Stimulated activated CD4-positive, alpha-beta T cell treated with anti-CD3 and anti-CD28 coated beads, Interleukin-2, amount 100 ng/mL, for 4 hours (primary cell): ENCODE measurements around the gene CADM3.

ENCODE experiments used
- DNase-seq: peaks from one replicate; pipeline ENCODE4 v3.0.0-alpha.2; 2020; ENCODE audit warnings: low read depth

The CADM3 gene, protein sequence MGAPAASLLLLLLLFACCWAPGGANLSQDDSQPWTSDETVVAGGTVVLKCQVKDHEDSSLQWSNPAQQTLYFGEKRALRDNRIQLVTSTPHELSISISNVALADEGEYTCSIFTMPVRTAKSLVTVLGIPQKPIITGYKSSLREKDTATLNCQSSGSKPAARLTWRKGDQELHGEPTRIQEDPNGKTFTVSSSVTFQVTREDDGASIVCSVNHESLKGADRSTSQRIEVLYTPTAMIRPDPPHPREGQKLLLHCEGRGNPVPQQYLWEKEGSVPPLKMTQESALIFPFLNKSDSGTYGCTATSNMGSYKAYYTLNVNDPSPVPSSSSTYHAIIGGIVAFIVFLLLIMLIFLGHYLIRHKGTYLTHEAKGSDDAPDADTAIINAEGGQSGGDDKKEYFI

DNA sequence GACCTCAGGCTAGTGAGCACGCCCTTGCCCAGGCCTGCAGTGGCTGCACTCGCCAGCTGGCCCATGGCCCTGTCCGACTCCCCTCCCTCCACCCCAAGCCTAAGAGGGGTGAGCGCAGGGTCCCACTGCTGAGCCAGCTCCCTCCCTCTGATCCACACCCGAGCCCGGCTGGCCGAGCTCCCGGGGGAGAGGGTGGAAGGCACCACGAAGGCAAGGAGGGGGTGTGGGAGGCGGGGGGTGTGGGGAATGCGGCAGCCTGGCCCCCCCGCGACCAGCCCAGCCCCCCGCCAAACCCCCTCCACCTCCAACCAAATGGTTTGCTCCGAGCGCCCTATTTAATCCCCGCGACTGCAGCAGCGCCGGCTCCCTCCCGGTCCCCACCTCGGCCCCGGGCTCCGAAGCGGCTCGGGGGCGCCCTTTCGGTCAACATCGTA, at the start of gene CADM3:
TSS of gene CADM3 (plus strand) at position 362 of the 434 bp plus-strand sequence. CDS start 151 bp downstream, outside the sequence.
- DNase-seq = no peak

- no peak for DNase-seq
Measured at GRCh38 chr1:159122005-159122621, 49.3 kb upstream of the CADM3 start.

- DNase-seq = no peak
Measured at GRCh38 chr1:159123587-159123986, 47.8 kb upstream of the CADM3 start.

DNA sequence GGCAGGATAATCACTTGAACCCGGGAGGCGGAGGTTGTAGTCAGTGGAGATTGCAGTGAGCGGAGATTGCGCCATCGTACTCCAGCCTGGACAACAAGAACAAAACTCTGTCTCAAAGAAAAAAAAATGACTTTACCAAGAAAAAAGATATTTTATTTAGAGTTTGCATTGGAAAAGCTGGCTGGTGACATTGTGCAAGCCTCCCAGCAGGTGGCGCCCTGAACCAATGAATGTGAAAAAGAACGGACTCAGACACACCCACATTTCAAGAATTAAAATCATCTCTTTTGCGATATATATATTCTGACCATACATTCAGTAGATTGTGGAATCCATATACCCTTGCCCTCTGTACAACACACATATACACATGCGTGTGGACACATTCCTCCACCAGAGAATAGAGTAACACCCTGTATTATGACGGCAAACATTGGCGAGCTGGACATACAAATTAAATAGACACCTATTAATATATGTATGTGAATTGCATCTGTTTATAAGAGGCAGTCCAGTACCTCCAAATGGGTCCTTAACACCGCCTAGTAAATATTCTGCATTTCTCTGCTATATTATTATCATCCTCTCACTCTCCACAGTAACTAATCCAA, 39.0 kb upstream of the CADM3 start:
- peak; percentile 40 for DNase-seq

GRCh38 chr1:159140474-159140873, 30.9 kb upstream of the CADM3 start:
- DNase-seq = no peak

GRCh38 chr1:159141584-159142390, 29.6 kb upstream of the CADM3 start:
- no peak for DNase-seq

DNA sequence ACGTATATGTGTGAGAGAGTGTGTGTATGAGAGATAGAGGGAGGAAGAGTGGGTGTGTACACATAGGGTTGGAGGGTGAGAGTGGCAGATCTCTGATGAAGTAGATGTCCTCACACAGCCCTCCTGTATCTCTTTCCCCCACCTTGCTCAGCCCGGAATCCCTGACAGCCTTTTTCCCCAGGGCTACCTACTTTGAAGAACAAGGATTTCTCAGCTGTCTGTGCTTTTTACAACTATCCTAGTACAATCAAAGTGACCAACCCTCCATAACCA, 29.1 kb upstream of the CADM3 start:
- no peak for DNase-seq

DNA sequence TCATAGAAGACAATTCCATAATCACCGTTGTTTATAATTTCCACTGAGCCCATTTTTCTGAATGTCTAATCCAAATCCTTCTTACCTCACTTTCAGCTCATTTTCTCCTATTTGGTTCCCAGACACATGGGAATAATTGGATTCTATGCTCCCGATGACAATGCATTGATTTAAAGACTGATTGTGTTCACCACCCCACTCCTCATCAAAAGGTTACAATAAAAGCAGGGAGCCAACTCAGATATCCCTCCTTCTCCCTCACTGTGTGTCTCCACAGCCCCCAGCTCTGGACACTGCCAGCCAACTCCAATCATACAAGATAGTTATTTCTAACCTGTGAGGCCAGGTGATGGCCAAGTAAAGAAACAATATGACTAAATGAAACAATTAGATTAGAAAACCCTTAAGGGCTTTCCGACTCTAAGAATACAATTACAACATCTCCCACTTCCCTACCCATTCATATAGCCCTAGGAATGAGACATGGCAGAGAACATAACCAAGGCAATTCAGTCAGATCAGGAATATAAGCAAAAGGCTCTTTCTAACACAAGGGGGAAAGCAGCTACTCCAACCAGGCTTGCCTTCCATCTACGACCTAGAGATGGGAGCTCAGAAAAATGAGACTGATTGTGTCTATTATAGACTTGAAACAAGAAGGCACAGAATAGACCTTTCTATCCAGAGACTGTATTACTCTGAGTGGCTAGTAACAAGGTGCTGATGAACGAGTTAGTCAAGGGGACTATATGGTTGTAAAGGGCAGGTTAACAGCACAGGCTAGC, 28.5 kb upstream of the CADM3 start:
- no peak for DNase-seq

DNA sequence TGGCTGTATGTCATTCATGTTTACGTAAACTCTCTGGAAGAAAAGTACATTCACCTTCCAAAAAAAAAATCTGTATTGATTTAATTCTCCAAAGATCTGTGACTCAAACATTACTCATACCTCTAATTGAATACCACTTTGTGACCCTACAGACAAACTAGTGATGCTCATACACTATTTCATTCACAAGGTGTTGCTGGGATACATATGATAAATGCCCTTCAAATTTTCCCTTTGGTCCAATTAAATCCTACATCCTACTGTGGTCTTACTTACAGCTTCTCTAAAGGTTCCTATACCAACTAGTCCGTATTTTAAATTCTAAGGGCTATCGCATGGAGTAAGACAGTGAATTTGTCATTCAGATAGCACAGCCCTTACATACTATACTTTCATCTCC, 26.8 kb upstream of the CADM3 start:
- no peak for DNase-seq

- no peak for DNase-seq
Measured at GRCh38 chr1:159146980-159147379, 24.4 kb upstream of the CADM3 start.

GRCh38 chr1:159152031-159152430, 19.4 kb upstream of the CADM3 start:
- DNase-seq = no peak

DNA sequence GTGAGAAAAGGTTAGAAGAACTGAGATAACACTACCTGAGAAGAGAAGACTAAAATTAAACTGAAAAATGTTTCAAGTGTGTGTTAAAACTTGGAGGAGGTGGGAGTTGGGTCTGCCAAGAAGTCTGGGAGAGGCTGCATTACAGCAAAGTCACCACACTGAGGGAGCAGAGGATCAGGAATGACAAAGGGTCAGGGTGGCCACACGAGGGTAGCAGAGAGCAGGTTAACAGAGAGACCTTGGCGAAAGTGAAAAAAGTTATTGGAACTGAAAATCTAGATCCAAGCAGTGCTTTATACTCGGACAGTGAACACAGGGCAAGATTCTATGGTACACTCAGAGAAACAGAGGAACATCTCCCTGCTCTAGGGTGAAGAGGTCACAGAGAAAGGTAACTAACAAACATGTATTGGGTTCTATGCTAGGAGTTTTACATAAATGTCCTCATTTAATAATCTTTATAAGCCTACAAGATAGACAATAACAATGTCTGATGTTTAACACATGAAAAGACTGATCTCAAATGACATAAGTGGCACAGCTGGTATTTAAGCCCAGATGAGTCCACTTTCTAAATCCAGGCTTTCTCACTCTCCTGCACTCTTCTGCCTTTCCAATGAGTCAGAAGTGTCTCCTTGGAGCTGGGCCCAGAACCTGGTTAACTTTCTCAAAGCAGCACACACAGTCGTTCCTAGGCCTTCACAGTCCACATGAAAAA, 10.3 kb upstream of the CADM3 start:
- DNase-seq = peak; percentile 43

- DNase-seq = no peak
Measured at GRCh38 chr1:159161719-159162026, 9.7 kb upstream of the CADM3 start.

DNA sequence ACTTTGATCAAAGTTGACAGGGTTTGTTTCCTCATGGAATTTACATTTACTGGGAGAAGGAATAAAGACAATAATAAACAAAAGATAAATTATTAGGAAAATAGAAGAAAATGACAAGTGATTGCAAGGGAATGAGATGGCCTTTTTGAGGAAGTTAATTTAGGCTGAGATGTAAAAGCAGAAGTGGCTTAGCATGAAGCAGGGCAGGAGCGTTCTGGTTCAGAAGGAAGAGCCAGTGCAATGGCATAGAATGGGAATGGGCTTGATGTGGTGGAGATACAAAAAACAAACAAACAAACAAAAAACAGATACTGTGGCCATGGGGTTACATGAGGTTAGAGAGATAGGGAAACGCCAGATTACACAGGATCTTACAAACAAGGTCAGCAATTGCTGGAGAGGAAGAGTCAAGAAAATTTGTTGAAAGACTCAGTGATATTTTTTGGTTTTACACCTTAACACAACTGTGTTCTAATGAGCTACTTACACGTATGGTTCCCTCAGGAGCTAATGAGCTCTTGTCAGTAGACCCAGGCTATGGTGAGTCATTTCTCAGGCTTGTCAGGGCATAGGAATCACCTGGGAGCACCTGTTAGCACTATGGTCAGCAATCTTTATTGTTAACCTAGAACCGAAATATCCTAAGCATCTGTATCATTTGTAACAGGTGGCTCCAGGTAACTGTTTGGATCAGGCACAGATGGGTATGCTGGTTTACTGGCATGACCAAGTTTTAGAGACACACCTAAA, 8.7 kb upstream of the CADM3 start:
- DNase-seq = no peak

DNA sequence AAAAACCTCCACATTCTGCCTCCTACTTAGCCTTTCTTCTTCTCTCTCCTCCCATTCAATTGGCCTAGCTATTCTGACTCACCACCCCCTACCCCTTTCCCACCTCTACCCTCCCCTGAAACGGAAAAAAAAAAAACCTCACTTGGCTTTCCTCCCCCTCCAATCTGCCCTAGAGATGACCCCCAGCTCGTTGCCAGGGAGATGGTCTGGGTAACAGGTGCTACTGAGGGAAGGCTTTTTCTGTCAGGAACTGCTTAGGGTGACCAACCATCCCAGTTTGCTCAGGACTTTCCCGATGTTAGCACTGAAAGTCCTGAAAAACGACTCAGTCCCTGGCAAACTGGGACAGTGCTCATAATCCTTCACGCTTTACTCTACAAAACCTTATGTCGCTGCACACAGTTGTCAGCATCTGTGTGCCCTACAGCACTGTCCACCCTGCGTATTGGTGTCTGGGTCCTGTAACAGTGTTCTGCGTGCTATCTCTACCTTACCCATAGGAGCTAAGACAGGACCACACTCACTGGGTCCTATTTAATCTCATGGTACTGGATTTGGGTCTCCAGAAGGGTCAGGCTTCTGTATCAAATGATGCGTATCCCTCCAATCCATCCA, 7.7 kb upstream of the CADM3 start:
- DNase-seq = no peak

DNA sequence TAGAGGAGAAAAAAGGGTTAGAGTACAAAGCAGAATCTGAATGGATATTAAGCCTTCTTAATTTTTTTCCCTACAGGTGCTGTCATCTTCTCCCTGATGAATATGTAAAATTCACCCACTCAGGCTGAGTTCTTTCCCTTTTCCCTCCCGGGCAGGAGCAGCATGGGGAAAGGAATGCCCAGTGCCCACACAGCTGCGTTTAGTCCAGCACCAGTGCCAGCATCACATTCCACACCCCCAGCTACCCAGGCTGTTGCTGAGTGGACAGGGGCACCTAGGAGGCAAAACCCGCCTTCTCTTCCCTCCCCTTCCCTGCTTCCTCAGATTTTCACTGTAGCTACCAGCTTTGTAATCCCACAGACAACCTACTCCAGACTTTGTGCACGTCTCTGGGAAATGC, 3.4 kb upstream of the CADM3 start:
- DNase-seq = no peak

DNA sequence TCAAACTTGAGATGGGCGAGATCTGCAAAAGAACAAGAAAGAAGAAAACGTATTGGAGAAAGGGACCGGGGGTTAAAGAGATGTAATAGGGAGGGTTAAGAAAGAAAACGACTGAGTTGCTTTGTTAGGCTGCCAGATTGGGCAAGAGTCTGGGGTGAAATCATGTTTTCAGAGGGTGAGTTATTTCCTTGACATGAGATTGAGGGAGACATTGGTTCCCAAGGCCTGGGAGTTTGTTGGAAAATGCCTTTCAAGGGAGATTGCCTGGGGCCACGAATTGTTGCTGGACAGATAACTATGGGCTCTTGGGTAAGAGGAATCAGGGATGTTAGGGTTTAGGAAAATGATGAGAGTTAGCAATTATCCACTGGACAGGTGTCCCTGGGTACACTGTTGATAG, 776 bp upstream of the CADM3 start:
- DNase-seq = no peak

DNA sequence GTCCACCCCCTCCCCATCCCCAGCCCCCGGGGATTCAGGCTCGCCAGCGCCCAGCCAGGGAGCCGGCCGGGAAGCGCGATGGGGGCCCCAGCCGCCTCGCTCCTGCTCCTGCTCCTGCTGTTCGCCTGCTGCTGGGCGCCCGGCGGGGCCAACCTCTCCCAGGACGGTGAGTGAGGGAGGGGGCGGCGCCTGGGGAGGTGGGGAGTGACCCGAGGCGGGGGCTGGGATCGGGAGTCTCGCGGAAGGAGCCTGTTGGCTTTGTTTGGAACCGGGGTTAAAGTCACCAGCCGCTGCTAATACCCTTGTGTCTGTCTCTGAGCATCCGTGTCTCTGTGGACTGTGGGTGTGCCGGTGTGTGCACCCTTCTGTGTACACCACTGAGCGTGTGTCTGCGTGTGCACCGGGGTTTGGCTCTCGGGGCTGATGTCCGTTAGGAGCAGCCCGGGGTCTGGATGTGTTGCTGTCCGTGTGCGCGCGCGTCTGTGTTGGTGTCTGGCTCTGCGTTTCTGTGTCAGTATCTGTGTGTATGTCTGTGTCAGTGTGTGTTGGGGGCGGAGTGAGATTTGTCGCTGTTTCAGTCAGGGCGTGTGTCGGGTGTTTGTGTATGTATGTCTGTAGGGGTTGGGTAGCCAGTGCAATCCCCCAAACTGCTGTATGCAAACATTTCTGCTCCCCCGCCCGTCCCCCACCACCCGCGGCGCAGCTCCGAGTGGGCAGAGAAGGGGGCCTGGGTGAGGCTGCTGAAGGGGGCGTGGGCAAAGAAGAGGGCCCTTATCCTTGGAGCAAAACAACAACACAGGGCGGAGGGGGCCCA, 480 bp downstream of the CADM3 start:
- no peak for DNase-seq

DNA sequence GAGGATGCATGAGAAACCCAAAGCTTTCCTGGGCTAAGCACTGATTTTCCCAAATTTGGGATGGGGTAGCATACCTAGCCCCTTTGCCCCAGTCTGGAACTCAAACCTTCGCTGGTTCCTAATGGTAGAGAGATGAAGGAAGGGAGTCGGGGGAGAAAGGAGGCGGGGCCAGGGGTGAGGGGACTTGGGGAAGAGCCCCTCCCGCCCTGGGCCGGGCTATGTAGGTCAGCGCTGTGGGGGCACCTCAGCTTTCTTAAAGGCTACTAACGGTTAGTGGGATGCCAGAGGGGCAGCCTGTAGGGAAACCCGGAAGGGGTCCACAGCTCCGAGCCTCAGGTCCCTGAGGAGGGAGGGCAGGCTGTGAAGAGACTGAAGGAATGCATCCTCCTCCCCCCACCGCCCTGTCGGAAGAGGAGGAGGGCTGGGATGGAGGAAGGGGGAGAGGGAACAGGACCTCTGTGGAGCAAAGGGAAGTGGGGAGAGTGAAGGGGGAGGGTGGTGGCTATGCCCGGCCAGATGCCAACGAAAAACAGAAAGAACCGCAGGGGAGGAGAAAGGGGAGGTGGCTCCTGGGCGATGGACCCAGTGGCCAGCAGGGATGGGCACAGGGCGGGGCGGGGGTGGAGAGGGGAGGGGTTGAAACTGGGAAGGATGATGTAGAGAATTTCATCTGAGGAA, 1.3 kb downstream of the CADM3 start:
- no peak for DNase-seq
